BE2C (cell line): ENCODE results near the gene WDR89. TPM values are rescaled to one million over a fixed set of nuclear protein-coding genes. Genes with fewer than 3 reads are reported as not detected.

Experiments used
- DNase-seq: peaks from one replicate; pipeline ENCODE4 v3.0.0-alpha.2; 2020
- H3K27me3 ChIP-seq: fragments of 250-450 bp; sonication (Bioruptor Pico); 2 replicates; pipeline ENCODE4 v1.5.1; 2020; ENCODE audit warnings: mild to moderate bottlenecking
- H3K36me3 ChIP-seq: fragments of 250-450 bp; sonication (Bioruptor Pico); 2 replicates; pipeline ENCODE4 v1.5.1; 2020; ENCODE audit warnings: mild to moderate bottlenecking
- H3K4me1 ChIP-seq: fragments of 250-450 bp; sonication (Bioruptor Pico); 2 replicates; pipeline ENCODE4 v1.5.1; 2020
- H3K4me3 ChIP-seq: 2 replicates; pipeline ENCODE4 v1.5.1; 2011; ENCODE audit warnings: low read depth, low read length
- H3K9me3 ChIP-seq: fragments of 250-450 bp; sonication (Bioruptor Pico); 2 replicates; pipeline ENCODE4 v1.5.1; 2020
- polyA plus RNA-seq: library from polyadenylated mRNA; unstranded; fragments of >200 nt; gene quantifications from one replicate; pipeline ENCODE4 v1.2.1, GENCODE V29; 2012; ENCODE audit warnings: low read depth, missing spikeins; ENCODE audit not compliant: insufficient read length, insufficient read depth
- TF ChIP-seq, protein P1 (sequence below): IDR thresholded peaks from 2 replicates; pipeline ENCODE4 v1.5.1; 2012; ENCODE audit warnings: mild to moderate bottlenecking, low read depth, low read length

The WDR89 gene, protein sequence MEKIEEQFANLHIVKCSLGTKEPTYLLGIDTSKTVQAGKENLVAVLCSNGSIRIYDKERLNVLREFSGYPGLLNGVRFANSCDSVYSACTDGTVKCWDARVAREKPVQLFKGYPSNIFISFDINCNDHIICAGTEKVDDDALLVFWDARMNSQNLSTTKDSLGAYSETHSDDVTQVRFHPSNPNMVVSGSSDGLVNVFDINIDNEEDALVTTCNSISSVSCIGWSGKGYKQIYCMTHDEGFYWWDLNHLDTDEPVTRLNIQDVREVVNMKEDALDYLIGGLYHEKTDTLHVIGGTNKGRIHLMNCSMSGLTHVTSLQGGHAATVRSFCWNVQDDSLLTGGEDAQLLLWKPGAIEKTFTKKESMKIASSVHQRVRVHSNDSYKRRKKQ
- 24.6 TPM for polyA plus RNA-seq

DNA sequence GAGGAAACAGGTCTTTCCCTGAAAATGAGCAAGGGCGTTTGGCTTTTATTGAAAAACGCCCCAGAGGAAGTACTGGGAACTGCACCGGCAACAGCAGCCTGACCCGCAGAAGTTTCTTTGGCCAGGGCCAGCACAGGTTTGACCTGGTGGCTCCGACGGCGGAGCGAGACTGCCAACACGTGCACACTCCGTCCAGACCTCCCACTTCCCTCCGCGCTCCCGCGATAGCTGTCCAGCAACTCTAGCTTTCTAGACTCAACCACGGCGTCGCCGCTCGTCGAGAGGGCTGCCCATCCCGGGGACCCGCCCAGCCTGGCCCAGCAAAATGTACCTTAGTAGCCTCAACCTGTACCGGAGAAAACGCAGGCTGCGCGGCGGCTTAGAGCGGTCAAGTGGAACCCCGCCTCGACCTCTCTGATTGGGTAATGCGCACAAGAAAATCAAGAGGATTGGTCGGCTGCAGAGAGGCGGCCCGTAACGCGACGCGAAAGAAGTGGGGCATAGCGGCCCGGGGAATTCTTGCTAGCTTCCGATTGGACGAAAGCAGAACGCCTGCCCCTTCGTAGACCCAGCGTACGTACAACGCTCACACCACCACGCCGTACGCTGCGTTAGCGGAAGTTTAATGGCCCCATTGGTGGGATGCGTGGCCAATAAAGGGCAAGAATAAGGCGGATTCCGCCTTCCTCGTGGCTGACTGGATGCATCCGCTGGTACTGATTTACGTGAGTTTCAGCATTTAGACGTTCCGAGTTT, at the start of gene WDR89:
TSS of gene WDR89 (minus strand) at position 399 of the 756 bp plus-strand sequence. CDS start 41,929 bp downstream, outside the sequence.
- DNase-seq: peak; percentile 97
- H3K27me3 ChIP-seq: no peaks in the 10 kb centered on the region
- H3K36me3 ChIP-seq: 0 out of 2 replicates have a peak, but pooled peaks cover 4% of the 10 kb centered on the region
- H3K9me3 ChIP-seq: no peaks in the 10 kb centered on the region
- TF ChIP-seq, protein P1, sequence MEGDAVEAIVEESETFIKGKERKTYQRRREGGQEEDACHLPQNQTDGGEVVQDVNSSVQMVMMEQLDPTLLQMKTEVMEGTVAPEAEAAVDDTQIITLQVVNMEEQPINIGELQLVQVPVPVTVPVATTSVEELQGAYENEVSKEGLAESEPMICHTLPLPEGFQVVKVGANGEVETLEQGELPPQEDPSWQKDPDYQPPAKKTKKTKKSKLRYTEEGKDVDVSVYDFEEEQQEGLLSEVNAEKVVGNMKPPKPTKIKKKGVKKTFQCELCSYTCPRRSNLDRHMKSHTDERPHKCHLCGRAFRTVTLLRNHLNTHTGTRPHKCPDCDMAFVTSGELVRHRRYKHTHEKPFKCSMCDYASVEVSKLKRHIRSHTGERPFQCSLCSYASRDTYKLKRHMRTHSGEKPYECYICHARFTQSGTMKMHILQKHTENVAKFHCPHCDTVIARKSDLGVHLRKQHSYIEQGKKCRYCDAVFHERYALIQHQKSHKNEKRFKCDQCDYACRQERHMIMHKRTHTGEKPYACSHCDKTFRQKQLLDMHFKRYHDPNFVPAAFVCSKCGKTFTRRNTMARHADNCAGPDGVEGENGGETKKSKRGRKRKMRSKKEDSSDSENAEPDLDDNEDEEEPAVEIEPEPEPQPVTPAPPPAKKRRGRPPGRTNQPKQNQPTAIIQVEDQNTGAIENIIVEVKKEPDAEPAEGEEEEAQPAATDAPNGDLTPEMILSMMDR: peak; percentile 83
- H3K4me3 ChIP-seq: peak within 1 kb of the TSS; percentile 81
- no peaks in the 10 kb centered on the region for H3K4me1 ChIP-seq

DNA sequence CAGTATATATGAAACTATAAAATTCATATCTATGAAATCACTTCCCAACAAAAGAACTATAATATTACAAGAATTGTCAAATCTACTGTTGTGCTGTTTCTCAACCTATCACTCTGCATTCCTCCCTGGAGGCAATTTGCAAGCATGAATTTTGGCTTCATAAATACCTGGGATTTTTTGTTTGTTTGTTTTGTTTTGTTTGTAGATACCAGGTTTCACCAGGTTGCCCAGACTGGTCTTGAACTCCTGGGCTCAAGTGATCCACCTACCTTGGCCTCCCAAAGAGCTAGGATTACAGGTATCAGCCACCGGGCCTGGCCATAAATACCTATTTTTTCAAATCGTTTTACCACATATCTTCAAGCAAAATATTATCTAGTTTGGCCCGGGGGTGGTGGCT, 47.5 kb upstream of the WDR89 start:
- TF ChIP-seq, protein P1: no peak
- Histone ChIP-seq H3K4me1 (no peaks in the 10 kb centered on the region), H3K9me3 (no peaks in the 10 kb centered on the region), H3K27me3 (no peaks in the 10 kb centered on the region), H3K4me3 (no peak overlapping the region), H3K36me3 (no peaks in the 10 kb centered on the region)
- no peak for DNase-seq

DNA sequence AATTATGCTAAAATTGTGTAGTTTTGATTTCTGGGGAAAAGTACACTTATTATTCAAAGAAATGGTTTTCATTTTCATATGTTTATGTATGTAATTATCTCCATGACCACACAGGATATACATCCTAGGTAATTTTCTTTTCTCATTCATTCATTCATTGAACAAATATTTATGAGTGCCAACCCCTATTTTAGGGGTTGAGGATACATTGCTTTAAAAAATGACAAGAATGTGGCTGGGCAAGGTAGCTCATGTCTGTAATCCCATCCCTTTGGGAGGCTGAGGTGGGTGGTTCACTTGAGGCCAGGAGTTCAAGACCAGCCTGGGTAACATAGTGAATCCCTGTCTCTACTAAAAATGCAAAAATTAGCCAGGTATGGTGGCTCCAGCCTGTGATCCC, 45.3 kb upstream of the WDR89 start:
- Histone ChIP-seq H3K4me3 (no peak overlapping the region), H3K4me1 (no peaks in the 10 kb centered on the region), H3K36me3 (no peaks in the 10 kb centered on the region), H3K9me3 (no peaks in the 10 kb centered on the region), H3K27me3 (no peaks in the 10 kb centered on the region)
- no peak for DNase-seq
- TF ChIP-seq, protein P1: no peak

DNA sequence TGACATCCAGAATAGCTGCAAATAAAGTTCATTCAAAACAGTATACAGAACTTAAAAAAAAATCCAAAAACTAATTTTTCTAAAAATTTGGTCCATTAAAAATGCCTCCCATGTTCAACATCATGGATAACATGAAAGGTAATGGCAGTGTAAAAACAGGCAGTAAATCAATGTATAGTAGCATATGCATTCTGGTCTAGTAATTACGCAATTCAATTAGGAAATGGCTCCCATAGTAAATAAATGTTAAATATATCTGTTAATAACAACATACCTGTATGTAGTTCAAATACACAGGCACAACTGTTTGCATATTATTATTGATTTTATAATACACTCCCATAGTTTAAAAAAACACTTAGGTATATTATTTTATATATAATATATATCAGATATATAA, 43.7 kb upstream of the WDR89 start:
- no peaks in the 10 kb centered on the region for H3K36me3 ChIP-seq
- no peaks in the 10 kb centered on the region for H3K27me3 ChIP-seq
- H3K9me3 ChIP-seq: no peaks in the 10 kb centered on the region
- H3K4me3 ChIP-seq: no peak overlapping the region
- no peaks in the 10 kb centered on the region for H3K4me1 ChIP-seq
- DNase-seq: no peak
- TF ChIP-seq, protein P1: no peak

DNA sequence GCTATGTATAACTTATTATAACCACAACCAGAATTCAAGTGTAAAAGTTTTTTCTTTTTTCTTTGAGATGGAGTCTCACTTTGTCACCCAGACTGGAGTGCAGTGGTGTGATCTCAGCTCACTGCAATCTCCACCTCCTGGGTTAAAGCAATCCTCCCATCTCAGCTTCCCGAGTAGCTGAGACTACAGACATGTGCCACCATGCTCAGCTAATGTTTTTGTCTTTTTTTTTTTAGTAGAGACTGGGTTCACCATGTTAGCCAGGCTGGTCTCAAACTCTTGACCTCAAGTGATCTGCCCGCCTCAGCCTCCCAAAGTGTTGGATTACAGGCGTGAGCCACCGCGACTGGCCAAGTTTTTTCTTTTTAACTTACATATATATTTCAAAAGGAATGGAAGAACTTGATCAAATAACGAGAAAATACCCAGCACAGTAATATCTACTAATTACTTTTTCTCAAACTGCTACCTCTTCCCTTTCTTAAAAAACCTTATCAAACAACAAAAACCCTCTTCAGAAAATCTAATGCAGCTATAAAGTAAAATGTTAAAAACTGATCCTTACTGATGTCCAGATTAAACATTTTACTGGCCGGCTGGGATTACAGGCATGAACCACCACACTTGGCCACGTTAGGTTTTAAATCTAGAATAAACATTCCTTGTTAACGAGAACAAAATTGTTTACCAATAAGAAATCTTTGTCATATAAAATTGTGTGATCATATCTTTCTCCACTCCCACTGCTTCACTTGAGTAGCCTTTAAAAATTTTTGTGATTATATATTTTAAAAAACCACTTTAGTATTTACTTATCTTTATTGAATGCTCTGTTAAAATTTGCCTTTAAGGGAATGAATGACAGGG, 41.3 kb upstream of the WDR89 start:
- DNase-seq: no peak
- Histone ChIP-seq H3K36me3 (no peaks in the 10 kb centered on the region), H3K9me3 (no peaks in the 10 kb centered on the region), H3K4me3 (no peak overlapping the region), H3K4me1 (no peaks in the 10 kb centered on the region), H3K27me3 (no peaks in the 10 kb centered on the region)
- TF ChIP-seq, protein P1: no peak
